COR-L47 (cell line): ENCODE measurements around the gene ADGRB3.
A peak's percentile ranks its signal among the peaks of the same experiment; 100 is the strongest.

Experiments
- DNase-seq: peaks from one replicate; lab custom pipeline; 2025; lab: John Stamatoyannopoulos, UW

Gene ADGRB3

GRCh38 chr6:69135927-69136326, 500.8 kb downstream of the ADGRB3 start:
- no peak for DNase-seq

- DNase-seq = no peak
These were observed 503.1 kb downstream of the ADGRB3 start for GRCh38 chr6:69138148-69138547.

DNA sequence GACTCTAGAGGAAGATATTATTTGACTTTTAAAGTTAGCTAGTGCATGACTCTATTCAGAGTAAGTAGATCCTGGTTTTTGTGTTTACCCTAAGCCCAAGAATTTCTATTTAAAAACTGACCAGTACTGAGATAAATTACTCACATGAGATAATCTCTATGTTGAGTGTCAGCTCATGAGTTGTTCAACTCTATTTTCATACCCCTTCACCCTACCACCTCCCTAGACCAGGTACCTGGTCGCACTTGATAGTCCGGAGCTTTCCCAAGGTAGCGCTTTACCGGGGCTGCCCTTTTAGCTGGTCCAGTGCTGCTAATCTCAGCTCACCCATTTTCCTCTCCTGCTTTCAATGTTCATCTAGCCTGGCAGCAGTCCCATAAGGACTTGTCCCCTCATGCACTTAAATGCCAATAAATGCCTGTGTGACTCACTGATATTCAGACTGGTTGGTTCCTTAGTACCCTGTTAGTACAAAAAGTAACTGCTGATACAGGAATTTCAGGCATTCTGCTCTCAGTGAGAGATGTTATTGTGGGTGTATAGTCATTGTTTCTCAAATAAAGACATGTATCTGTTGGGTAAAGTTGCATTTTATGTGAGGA, 503.9 kb downstream of the ADGRB3 start:
- no peak for DNase-seq

DNA sequence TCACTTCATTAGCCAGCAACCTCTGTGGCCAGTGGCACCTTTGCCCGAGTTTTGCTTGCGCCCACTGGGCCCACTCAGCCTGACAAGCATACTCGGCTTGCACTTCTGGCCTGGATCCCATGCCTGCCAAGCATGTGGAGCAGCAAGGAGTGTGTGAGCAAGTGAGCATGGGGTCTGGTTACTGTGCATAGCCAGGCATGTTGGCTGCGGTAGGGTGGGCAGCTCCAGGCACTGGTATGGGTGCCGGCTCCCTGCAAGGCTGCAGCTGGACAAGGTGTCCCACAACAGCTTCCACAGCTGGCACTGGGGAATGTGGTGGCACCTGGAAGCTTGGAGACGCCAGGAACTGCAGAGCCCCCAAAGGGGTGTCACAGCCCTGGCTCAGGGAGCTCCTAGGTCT, 510.0 kb downstream of the ADGRB3 start:
- DNase-seq = no peak

DNA sequence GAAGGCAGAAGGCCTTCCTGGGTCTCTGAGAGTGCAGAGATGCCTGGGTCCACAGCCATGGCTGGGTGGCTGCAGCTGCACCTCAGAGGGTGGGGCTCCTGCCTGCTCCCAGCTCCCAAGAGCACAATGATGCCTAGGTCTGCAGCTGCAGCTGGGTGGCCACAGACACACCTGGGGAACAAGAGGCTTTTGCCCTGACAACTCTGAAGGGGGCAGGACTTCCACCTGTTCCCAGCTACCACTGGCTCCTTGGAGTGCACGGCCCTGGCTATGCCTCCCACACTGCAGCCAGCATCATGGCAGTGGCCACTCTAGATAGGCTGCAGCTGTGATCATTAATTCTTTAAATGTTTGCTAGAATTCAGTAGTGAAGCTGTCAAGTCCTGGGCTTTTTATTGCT, 511.3 kb downstream of the ADGRB3 start:
- no peak for DNase-seq

DNA sequence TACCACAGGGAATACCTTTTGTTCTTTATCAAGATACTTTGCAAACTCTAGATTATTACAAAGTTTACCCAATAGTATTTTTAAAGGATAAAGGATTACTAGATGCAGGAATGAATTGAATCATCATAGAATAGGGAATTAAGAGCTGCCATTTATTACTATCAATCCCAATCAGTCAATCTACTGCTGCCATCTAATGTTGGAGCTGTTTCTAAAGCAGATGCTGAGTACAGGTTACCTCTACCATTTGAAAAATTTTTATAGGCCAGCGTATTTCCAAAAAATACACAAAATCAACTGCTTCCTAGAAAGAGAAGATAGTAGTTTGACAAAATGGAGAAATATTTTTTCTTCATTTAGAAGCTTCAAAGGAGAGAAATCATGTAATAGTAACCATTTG, 520.4 kb downstream of the ADGRB3 start:
- no peak for DNase-seq

- peak; percentile 18 for DNase-seq
These were observed 527.7 kb downstream of the ADGRB3 start for GRCh38 chr6:69162811-69163210.

DNA sequence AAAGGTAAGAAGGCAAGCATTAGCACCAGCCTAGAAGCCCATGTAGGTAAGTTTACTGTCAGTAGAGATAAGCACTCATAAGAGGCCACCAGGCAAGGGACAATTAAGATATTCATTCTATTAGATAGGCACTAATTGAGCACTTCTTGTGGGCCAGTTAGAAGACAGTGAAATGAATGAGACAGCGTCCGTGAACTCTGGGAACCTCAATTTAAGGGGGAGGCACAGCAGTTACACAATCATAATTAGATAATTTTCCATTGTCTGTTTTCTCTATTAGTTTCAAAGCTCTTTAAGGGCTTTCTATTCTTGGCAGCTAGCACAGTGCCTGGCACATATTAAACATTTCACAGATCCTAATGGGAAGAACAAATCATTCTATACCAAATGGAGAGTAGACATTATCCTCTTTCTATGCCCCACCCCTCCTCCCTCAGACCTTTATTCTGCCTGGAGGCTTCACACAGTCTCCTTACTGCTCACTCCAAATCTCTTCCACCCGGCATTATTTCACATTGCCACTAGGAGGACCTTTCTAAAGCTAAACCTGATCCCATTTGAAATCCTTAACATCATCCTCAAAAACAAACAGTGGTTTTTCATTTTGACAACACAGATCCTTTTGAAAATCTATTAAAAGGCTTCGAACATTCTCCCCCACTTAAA, 529.6 kb downstream of the ADGRB3 start:
- DNase-seq = peak; percentile 5

- peak; percentile 29 for DNase-seq
These were observed 544.6 kb downstream of the ADGRB3 start for GRCh38 chr6:69179681-69180080.

DNA sequence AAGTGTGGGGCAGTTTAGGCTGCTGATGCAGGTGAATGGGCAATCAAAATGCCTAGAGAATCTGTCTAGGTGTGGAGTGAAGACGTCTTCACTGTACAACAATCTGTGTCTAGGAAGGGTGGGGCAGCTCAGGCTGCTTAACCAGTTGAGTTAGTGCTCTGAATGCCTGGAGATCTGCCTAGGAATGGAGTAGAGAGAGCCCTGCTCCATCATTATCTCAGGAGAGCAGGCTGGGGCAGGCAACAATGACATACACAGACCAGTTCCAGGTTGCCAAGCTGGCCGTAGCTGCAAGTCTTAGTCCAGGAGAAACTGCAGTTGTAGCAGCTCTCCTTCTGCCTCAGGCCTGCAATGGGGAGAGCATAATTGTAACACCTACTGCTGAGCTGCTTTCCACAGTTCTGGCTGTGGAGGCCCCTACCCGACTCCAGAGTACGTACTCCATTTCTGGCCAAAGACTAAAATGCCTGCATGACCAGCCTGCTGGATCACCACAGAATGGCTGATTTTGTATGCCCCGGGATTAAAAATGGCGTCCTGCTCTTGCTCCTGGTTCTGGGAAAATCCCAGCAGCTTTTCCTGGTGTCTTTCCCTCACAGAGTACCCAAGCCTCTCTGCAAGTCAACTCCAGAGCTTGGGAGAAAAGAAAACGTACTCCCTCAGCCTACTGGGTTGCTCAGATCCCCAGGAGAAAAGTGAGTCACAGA, 545.4 kb downstream of the ADGRB3 start:
- no peak for DNase-seq

- no peak for DNase-seq
These were observed 546.9 kb downstream of the ADGRB3 start for GRCh38 chr6:69181964-69182363.

GRCh38 chr6:69185276-69185675, 550.2 kb downstream of the ADGRB3 start:
- no peak for DNase-seq

- DNase-seq = peak; percentile 22
These were observed 567.7 kb downstream of the ADGRB3 start for GRCh38 chr6:69202768-69203167.

- DNase-seq = no peak
These were observed 581.0 kb downstream of the ADGRB3 start for GRCh38 chr6:69216127-69216526.

DNA sequence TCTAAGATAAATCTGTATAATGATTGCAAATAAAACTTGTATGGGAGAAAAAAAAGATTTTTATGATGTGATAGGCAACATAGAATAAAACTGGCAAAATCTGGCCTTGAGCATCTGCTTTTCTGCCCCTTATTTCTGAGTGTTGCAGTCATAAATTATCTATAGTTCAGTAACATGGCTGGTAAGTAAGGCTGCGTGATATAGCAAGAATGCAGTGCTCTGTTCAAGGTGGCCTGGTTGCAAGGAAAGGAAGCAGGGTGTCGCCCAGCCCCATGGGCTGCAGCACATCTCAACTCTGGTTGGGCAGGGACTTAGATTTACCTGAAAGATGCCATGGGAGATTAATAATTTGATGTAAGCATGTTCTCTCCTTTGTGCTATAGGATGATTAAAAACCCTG, 582.3 kb downstream of the ADGRB3 start:
- DNase-seq = no peak

DNA sequence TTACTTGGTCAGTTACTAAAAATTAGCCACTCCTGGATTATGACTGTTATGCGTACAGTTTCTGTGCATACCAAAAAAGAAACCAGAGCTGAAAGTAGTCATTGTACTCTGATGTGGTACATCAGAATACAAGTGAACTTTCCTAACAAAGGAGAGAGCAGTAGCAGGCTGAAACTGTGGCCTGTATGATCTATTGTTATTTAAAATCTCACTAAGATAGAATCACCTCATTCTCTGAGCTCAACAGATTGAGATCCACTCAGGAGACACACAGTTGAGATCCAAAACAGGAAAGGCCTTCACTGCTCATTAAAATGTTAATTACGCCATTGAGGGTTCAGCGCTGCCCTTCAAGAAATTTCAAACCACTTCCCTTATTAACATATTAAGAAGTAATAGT, 585.3 kb downstream of the ADGRB3 start:
- no peak for DNase-seq

- DNase-seq = no peak
These were observed 596.9 kb downstream of the ADGRB3 start for GRCh38 chr6:69232008-69232407.

DNA sequence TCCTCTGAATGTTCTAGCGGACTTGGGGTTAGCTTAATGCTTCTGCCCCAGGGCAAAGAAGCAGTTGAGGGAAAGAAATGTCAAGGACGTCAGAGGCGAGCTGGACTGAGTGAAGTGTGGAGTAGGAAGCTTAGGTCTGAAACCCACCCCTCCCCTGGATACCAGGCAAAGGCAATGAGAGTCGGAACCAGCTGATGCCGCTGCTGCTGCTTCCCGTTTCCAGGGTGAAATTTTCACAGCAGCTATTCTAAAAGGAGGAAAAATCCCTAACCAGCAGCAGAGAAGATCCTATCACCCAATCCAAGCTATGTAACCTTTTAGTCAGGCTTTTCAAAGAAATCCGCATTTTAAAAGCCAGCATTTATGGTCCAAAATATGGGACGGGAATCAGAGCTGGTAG, 597.4 kb downstream of the ADGRB3 start:
- peak; percentile 49 for DNase-seq

- DNase-seq = peak; percentile 63
These were observed 597.9 kb downstream of the ADGRB3 start for GRCh38 chr6:69232911-69233448.

- DNase-seq = no peak
These were observed 603.0 kb downstream of the ADGRB3 start for GRCh38 chr6:69238067-69238466.

DNA sequence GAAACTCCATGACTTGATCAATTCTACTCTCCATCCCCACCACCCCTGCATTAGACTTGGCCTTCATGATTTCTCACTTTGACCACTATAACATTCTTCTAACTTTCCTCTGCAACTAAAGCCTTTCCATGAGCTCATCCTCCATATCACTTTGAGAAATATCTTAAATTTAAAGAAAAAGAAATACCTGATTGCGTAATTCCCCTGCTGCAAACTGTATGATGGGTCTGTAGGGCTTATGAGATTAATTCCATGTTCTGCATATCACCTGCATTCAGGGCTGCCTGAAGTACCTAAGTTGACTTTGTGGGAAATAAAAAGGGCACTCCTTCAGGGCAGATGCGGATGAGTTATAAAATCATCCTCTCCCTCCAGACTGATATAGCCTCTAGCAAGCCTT, 611.9 kb downstream of the ADGRB3 start:
- no peak for DNase-seq

DNA sequence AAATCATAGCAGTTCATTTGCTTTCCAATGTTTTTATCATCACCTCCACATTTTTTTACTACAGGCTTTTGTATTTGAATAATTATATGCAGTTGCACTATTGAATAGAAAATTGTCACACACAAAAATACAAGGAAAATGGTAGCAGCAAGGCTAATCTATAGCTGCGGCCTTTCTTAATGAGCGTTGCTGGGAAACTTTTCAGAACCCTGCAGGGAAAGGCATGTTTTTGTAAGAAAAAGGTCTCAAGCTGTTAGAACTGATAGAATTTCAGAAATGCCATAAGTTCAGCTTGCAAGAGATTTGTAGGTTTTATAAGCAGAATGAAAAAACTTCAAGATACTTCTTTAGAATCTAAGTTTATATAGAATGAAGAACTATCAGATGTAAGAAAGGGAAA, 625.9 kb downstream of the ADGRB3 start:
- no peak for DNase-seq

DNA sequence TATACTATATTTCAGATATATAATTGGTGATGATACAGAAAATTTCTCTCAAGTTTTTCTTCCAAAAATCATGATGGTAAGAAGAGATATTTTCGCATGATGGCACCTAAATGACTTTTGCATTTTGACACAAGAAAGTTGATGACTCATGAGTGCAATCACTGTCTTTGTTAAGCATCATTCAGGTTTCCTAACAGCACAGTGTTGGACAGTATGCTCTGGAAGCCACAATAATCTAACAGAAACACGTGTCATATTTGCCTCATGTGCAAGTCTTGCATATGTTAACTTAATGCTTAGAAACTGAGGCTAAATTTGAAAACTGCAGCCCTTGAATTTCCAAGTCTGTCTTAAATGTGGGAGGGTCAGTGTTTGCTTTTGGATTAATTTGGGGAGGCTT, 628.2 kb downstream of the ADGRB3 start:
- DNase-seq = no peak
